ENCODE measurements around the gene CELSR1.

GRCh38 chr22:46486996-46487717 lies 50.3 kb downstream of the CELSR1 start:
- TF ChIP-seq, protein P1, sequence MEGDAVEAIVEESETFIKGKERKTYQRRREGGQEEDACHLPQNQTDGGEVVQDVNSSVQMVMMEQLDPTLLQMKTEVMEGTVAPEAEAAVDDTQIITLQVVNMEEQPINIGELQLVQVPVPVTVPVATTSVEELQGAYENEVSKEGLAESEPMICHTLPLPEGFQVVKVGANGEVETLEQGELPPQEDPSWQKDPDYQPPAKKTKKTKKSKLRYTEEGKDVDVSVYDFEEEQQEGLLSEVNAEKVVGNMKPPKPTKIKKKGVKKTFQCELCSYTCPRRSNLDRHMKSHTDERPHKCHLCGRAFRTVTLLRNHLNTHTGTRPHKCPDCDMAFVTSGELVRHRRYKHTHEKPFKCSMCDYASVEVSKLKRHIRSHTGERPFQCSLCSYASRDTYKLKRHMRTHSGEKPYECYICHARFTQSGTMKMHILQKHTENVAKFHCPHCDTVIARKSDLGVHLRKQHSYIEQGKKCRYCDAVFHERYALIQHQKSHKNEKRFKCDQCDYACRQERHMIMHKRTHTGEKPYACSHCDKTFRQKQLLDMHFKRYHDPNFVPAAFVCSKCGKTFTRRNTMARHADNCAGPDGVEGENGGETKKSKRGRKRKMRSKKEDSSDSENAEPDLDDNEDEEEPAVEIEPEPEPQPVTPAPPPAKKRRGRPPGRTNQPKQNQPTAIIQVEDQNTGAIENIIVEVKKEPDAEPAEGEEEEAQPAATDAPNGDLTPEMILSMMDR (IDR thresholded peaks at IDR 0.05) = no peak
- TF ChIP-seq REST (IDR thresholded peaks at IDR 0.05; ENCODE audit: insufficient read depth in 1 of 2, low read depth in 2 of 2, low read length in 1 of 2) (no peak), POLR2AphosphoS5 (IDR thresholded peaks at IDR 0.05; ENCODE audit: low read depth, low read length) (no peak), SIN3A (IDR thresholded peaks at IDR 0.05; ENCODE audit: borderline replicate concordance, insufficient read depth, low read depth, low read length) (no peak), TCF7L2 (IDR thresholded peaks at IDR 0.05; ENCODE audit: low read depth, low read length) (no peak)
